Measurements from ENCODE around the gene ABCC3.

Gene ABCC3

GRCh38 chr17:50712641-50713040, 78.0 kb downstream of the ABCC3 start:
- Histone ChIP-seq H3K23ac (ENCODE audit: low read length in 2 of 2) (no peak overlapping the region), H4K8ac (ENCODE audit: low read length) (no peak overlapping the region), H3K4ac (ENCODE audit: low read depth in 1 of 2, low read length in 2 of 2) (no peak overlapping the region), H2AK5ac (ENCODE audit: low read length, severe bottlenecking) (no peak overlapping the region), H3K79me1 (replicated peaks; ENCODE audit: low read length, poor library complexity, severe bottlenecking) (no peaks in the 10 kb centered on the region), H2BK15ac (ENCODE audit: low read depth, poor library complexity, severe bottlenecking) (no peak overlapping the region), H2BK5ac (ENCODE audit: low read depth, low read length, poor library complexity, severe bottlenecking) (no peak overlapping the region), H3K9me3 (ENCODE audit: control insufficient read depth, low read length) (no peaks in the 10 kb centered on the region), H2BK120ac (ENCODE audit: low read depth, low read length) (no peak overlapping the region), H3K4me1 (ENCODE audit: control insufficient read depth, insufficient read depth, low read depth, low read length) (peaks cover 3% of the 10 kb centered on the region), H3K27ac (ENCODE audit: low read length, poor library complexity, severe bottlenecking) (no peak overlapping the region), H3K9ac (ENCODE audit: low read length) (no peak overlapping the region), H3K36me3 (ENCODE audit: control insufficient read depth in 1 of 2, insufficient read depth in 2 of 2, low read depth in 1 of 2, low read length in 2 of 2) (no peaks in the 10 kb centered on the region), H3K4me3 (ENCODE audit: insufficient read depth in 1 of 2, low read depth in 1 of 2, low read length in 2 of 2) (no peak overlapping the region), H3K27me3 (ENCODE audit: control insufficient read depth in 1 of 2, insufficient read depth in 1 of 2, low read length in 2 of 2) (no peaks in the 10 kb centered on the region), H3K14ac (ENCODE audit: low read length in 2 of 2) (no peak overlapping the region), H2AFZ (ENCODE audit: low read depth, low read length) (no peak overlapping the region), H4K91ac (ENCODE audit: low read length) (no peak overlapping the region), H3K4me2 (ENCODE audit: low read length, poor library complexity, severe bottlenecking) (no peak overlapping the region), H3K18ac (ENCODE audit: low read depth in 1 of 2, low read length in 2 of 2) (no peak overlapping the region), H2BK12ac (ENCODE audit: low read length in 2 of 2) (no peak overlapping the region)
- 90% methylated on average over 5 of the region's 9 CpGs for WGBS
- no peak for DNase-seq

DNA sequence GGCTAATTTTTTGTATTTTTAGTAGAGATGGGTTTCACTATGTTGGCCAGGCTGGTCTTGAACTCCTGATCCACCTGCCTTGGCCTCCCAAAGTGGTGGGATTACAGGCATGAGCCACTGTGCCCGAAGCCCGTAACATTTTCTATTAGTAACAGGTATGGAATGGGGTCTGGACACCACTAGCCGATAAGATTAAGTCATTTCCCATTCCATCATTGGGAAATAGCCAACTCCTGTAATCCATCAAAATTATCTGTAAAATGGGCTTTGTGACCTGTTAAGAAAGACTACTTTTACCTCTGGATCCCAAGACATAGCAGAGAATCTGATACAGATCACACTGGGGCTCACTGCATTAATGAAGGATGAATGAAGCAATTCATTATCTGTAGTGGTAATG, 80.8 kb downstream of the ABCC3 start:
- Histone ChIP-seq H3K14ac (ENCODE audit: low read length in 2 of 2) (no peak overlapping the region), H2BK12ac (ENCODE audit: low read length in 2 of 2) (no peak overlapping the region)

GRCh38 chr17:50719144-50719923, 84.7 kb downstream of the ABCC3 start, which contains the start of gene LUC7L3:
TSS of gene LUC7L3 (plus strand) at chr17:50719603. CDS start at chr17:50719733, 130 bp downstream.
- Histone ChIP-seq H3K18ac (ENCODE audit: low read depth in 1 of 2, low read length in 2 of 2) (peak within 1 kb of the TSS; percentile 99 to 100), H3K23ac (ENCODE audit: low read length in 2 of 2) (peak within 1 kb of the TSS in 1 of 2 experiments; percentile 77), H2AFZ (ENCODE audit: low read depth, low read length) (peak within 1 kb of the TSS; percentile 80), H3K36me3 (ENCODE audit: control insufficient read depth in 1 of 2, insufficient read depth in 2 of 2, low read depth in 1 of 2, low read length in 2 of 2) (no peaks in the 10 kb centered on the region), H3K4me2 (ENCODE audit: low read length, poor library complexity, severe bottlenecking) (peak within 1 kb of the TSS; percentile 86), H4K8ac (ENCODE audit: low read length) (peak within 1 kb of the TSS; percentile 93), H2BK5ac (ENCODE audit: low read depth, low read length, poor library complexity, severe bottlenecking) (peak within 1 kb of the TSS; percentile 36), H2BK12ac (ENCODE audit: low read length in 2 of 2) (peak within 1 kb of the TSS in 1 of 2 experiments; percentile 58), H3K4ac (ENCODE audit: low read depth in 1 of 2, low read length in 2 of 2) (peak within 1 kb of the TSS; percentile 94 to 98), H3K27me3 (ENCODE audit: control insufficient read depth in 1 of 2, insufficient read depth in 1 of 2, low read length in 2 of 2) (no peaks in the 10 kb centered on the region), H3K79me1 (replicated peaks; ENCODE audit: low read length, poor library complexity, severe bottlenecking) (peaks cover 2% of the 10 kb centered on the region), H2BK120ac (ENCODE audit: low read depth, low read length) (peak within 1 kb of the TSS; percentile 87), H3K9ac (ENCODE audit: low read length) (peak within 1 kb of the TSS; percentile 98), H4K91ac (ENCODE audit: low read length) (peak within 1 kb of the TSS; percentile 99), H3K4me1 (ENCODE audit: control insufficient read depth, insufficient read depth, low read depth, low read length) (peaks cover 3% of the 10 kb centered on the region), H3K27ac (ENCODE audit: low read length, poor library complexity, severe bottlenecking) (peak within 1 kb of the TSS; percentile 99), H3K9me3 (ENCODE audit: control insufficient read depth, low read length) (no peaks in the 10 kb centered on the region), H3K4me3 (ENCODE audit: insufficient read depth in 1 of 2, low read depth in 1 of 2, low read length in 2 of 2) (peak within 1 kb of the TSS; percentile 94 to 95), H3K14ac (ENCODE audit: low read length in 2 of 2) (peak within 1 kb of the TSS; percentile 25 to 98), H2BK15ac (ENCODE audit: low read depth, poor library complexity, severe bottlenecking) (peak within 1 kb of the TSS; percentile 79), H2AK5ac (ENCODE audit: low read length, severe bottlenecking) (peak within 1 kb of the TSS; percentile 50)
- 6% methylated on average over 76 of the region's 76 CpGs for WGBS
- peak; percentile 95 for DNase-seq

More for the DNA sequence above, 80.8 kb downstream of the ABCC3 start:
- Histone ChIP-seq H3K23ac (ENCODE audit: low read length in 2 of 2) (no peak overlapping the region), H3K18ac (ENCODE audit: low read depth in 1 of 2, low read length in 2 of 2) (no peak overlapping the region), H3K27ac (ENCODE audit: low read length, poor library complexity, severe bottlenecking) (no peak overlapping the region), H2BK15ac (ENCODE audit: low read depth, poor library complexity, severe bottlenecking) (no peak overlapping the region), H3K9ac (ENCODE audit: low read length) (no peak overlapping the region), H3K79me1 (replicated peaks; ENCODE audit: low read length, poor library complexity, severe bottlenecking) (peaks cover 2% of the 10 kb centered on the region), H3K36me3 (ENCODE audit: control insufficient read depth in 1 of 2, insufficient read depth in 2 of 2, low read depth in 1 of 2, low read length in 2 of 2) (no peaks in the 10 kb centered on the region), H4K8ac (ENCODE audit: low read length) (no peak overlapping the region), H2AK5ac (ENCODE audit: low read length, severe bottlenecking) (no peak overlapping the region), H3K9me3 (ENCODE audit: control insufficient read depth, low read length) (no peaks in the 10 kb centered on the region), H3K4me3 (ENCODE audit: insufficient read depth in 1 of 2, low read depth in 1 of 2, low read length in 2 of 2) (no peak overlapping the region), H2BK5ac (ENCODE audit: low read depth, low read length, poor library complexity, severe bottlenecking) (no peak overlapping the region), H3K4me2 (ENCODE audit: low read length, poor library complexity, severe bottlenecking) (no peak overlapping the region), H4K91ac (ENCODE audit: low read length) (no peak overlapping the region), H3K4me1 (ENCODE audit: control insufficient read depth, insufficient read depth, low read depth, low read length) (no peaks in the 10 kb centered on the region), H2BK120ac (ENCODE audit: low read depth, low read length) (no peak overlapping the region), H3K4ac (ENCODE audit: low read depth in 1 of 2, low read length in 2 of 2) (no peak overlapping the region), H2AFZ (ENCODE audit: low read depth, low read length) (no peak overlapping the region), H3K27me3 (ENCODE audit: control insufficient read depth in 1 of 2, insufficient read depth in 1 of 2, low read length in 2 of 2) (no peaks in the 10 kb centered on the region)
- no CpG with 5 or more reads among the region's 3 CpGs for WGBS
- DNase-seq, result no peak

DNA sequence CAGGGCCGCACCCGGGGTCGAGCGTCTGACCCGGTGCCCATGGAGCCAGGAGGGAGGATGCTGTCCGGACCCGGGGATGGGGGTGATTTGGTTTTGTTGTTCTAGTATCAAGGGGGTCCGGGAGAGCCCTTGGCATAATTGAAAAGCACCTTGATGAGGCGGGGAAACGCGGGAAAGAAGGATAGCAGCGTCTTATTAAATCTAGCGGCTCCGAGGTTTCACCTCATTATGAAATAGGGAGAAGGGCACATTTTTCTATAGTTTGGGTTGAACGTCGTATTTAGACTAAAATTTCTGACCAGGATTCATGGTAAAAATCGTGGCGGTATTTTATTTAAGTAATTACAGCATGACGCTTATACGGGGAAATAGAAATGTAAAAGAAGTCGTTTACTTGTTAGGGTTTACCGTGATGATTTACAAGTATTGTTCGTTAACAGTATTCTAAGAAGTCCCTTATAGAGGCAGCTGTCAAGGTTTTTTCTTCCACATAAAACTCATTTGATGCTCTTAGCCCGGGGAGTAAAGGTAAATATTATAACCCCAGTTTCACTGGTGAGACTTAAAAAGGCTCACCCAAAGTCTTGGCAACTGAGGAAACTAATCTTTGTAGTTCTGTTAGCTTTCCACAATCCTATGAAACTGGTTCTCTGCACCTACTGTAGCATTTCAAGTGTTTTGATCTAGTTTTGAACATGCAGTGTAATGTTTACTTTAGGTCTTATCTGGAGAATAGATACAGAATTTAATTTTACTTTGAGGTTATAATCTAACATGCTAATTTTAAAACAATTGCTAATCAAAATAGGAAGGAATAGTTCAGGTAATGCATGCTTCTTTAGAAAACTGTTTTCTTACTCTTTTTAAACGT, 85.5 kb downstream of the ABCC3 start:
- Histone ChIP-seq H3K4me1 (ENCODE audit: control insufficient read depth, insufficient read depth, low read depth, low read length) (peaks cover 3% of the 10 kb centered on the region), H3K27me3 (ENCODE audit: control insufficient read depth in 1 of 2, insufficient read depth in 1 of 2, low read length in 2 of 2) (no peaks in the 10 kb centered on the region)

More for the DNA sequence above, 85.5 kb downstream of the ABCC3 start:
- peak overlapping the region; percentile 43 to 98 for H3K4ac ChIP-seq (ENCODE audit: low read depth in 1 of 2, low read length in 2 of 2)
- WGBS, result under 1% methylated on average over 22 of the region's 25 CpGs
- H2BK15ac ChIP-seq (ENCODE audit: low read depth, poor library complexity, severe bottlenecking), result peak overlapping the region; percentile 79
- H3K14ac ChIP-seq (ENCODE audit: low read length in 2 of 2), result peak overlapping the region in 1 of 2 experiments; percentile 98
- peak overlapping the region; percentile 80 for H2AFZ ChIP-seq (ENCODE audit: low read depth, low read length)
- peak overlapping the region; percentile 46 for H3K27ac ChIP-seq (ENCODE audit: low read length, poor library complexity, severe bottlenecking)
- peak overlapping the region; percentile 94 to 95 for H3K4me3 ChIP-seq (ENCODE audit: insufficient read depth in 1 of 2, low read depth in 1 of 2, low read length in 2 of 2)
- peak overlapping the region; percentile 50 for H2AK5ac ChIP-seq (ENCODE audit: low read length, severe bottlenecking)
- no peak overlapping the region for H2BK12ac ChIP-seq (ENCODE audit: low read length in 2 of 2)
- peak overlapping the region; percentile 99 to 100 for H3K18ac ChIP-seq (ENCODE audit: low read depth in 1 of 2, low read length in 2 of 2)
- peak overlapping the region; percentile 99 for H4K91ac ChIP-seq (ENCODE audit: low read length)
- H3K9me3 ChIP-seq (ENCODE audit: control insufficient read depth, low read length), result no peaks in the 10 kb centered on the region
- H3K9ac ChIP-seq (ENCODE audit: low read length), result peak overlapping the region; percentile 98
- H3K23ac ChIP-seq (ENCODE audit: low read length in 2 of 2), result peak overlapping the region in 1 of 2 experiments; percentile 77
- H3K4me2 ChIP-seq (ENCODE audit: low read length, poor library complexity, severe bottlenecking), result peak overlapping the region; percentile 75
- peak overlapping the region; percentile 89 for H4K8ac ChIP-seq (ENCODE audit: low read length)
- DNase-seq, result no peak
- peak overlapping the region; percentile 36 for H2BK5ac ChIP-seq (ENCODE audit: low read depth, low read length, poor library complexity, severe bottlenecking)
- H3K36me3 ChIP-seq (ENCODE audit: control insufficient read depth in 1 of 2, insufficient read depth in 2 of 2, low read depth in 1 of 2, low read length in 2 of 2), result no peaks in the 10 kb centered on the region
- H2BK120ac ChIP-seq (ENCODE audit: low read depth, low read length), result peak overlapping the region; percentile 54
- peaks cover 2% of the 10 kb centered on the region for H3K79me1 ChIP-seq (replicated peaks; ENCODE audit: low read length, poor library complexity, severe bottlenecking)
